H1 (cell line): ENCODE data around the gene TCF7L1. TPM values are rescaled to one million over a fixed set of nuclear protein-coding genes. Genes with fewer than 3 reads are reported as not detected.

Experiments used
- CTCF ChIA-PET: fragments of 300-600 bp; sonication (Branson Sonifier 250); formaldehyde crosslinking; loops from one replicate; lab custom pipeline; 2021; ENCODE audit not compliant: partially characterized antibody; lab: Charles Lee
- POLR2A ChIA-PET: fragments of 300-600 bp; sonication (Branson Sonifier 250); formaldehyde crosslinking; loops from one replicate; lab custom pipeline; 2021; ENCODE audit warnings: inconsistent platforms; ENCODE audit not compliant: partially characterized antibody; lab: Charles Lee
- DNase-seq, 2 experiments: peaks; one replicate each; pipeline versions ENCODE4 v3.0.0 to v3.0.0-alpha.2; 2010 to 2022; ENCODE audit warnings: low spot score in 2 of 2, low read depth in 1 of 2, mixed read lengths in 1 of 2
- FAIRE-seq: peaks from 2 replicates; lab custom pipeline; 2011; peaks lifted over from hg19 to GRCh38; lab: Jason Lieb, UNC
- H2AFZ ChIP-seq: 2 replicates; pipeline ENCODE4 v1.8.1; 2012; ENCODE audit warnings: low read length, inconsistent platforms
- H2AK5ac ChIP-seq: 2 replicates; pipeline ENCODE4 v1.6.1; 2013; ENCODE audit warnings: low read depth, low read length
- H2BK120ac ChIP-seq: replicated peaks from 2 replicates; pipeline ENCODE3; 2013; ENCODE audit warnings: low read depth, low read length, inconsistent platforms
- H2BK12ac ChIP-seq: 2 replicates; pipeline ENCODE4 v1.6.1; 2013; ENCODE audit warnings: low read depth, low read length
- H2BK15ac ChIP-seq: 2 replicates; pipeline ENCODE4 v1.6.1; 2013; ENCODE audit warnings: low read length
- H2BK20ac ChIP-seq: 2 replicates; pipeline ENCODE4 v1.6.1; 2013; ENCODE audit warnings: low read length
- H2BK5ac ChIP-seq: 2 replicates; pipeline ENCODE4 v1.6.1; 2013; ENCODE audit warnings: low read depth, low read length
- H3K14ac ChIP-seq: 2 replicates; pipeline ENCODE4 v1.6.1; 2013; ENCODE audit warnings: inconsistent platforms; ENCODE audit not compliant: insufficient read length
- H3K18ac ChIP-seq: 2 replicates; pipeline ENCODE4 v1.6.1; 2013; ENCODE audit warnings: low read length; ENCODE audit errors: extremely low read depth
- H3K23ac ChIP-seq: 2 replicates; pipeline ENCODE4 v1.6.1; 2013; ENCODE audit warnings: inconsistent platforms; ENCODE audit not compliant: insufficient read length
- H3K23me2 ChIP-seq: 2 replicates; pipeline ENCODE4 v1.6.1; 2013; ENCODE audit warnings: low read depth, low read length
- H3K27ac ChIP-seq: 2 replicates; pipeline ENCODE4 v1.6.1; 2011; ENCODE audit warnings: low read depth, low read length, inconsistent platforms
- H3K27me3 ChIP-seq, 4 experiments: replicated peaks in 1 of 4; 1 replicate in 1 of 4; 2 replicates in 3 of 4; pipeline versions ENCODE4 v1.6.1 to v1.8.1; 2011 to 2013; ENCODE audit warnings: low read length in 3 of 4, mild to moderate bottlenecking in 3 of 4, inconsistent platforms in 2 of 4, mixed read lengths in 2 of 4, moderate library complexity in 1 of 4; ENCODE audit not compliant: control insufficient read depth in 3 of 4, insufficient read depth in 3 of 4; ENCODE audit errors: extremely low read depth in 1 of 4
- H3K36me3 ChIP-seq, 4 experiments: 2 replicates each; pipeline versions ENCODE4 v1.6.1 to v1.8.1; 2011 to 2013; ENCODE audit warnings: mild to moderate bottlenecking in 4 of 4, low read length in 3 of 4, moderate library complexity in 2 of 4, control low read depth in 1 of 4, inconsistent platforms in 1 of 4; ENCODE audit not compliant: insufficient read depth in 4 of 4, control insufficient read depth in 2 of 4
- H3K4ac ChIP-seq: replicated peaks from 2 replicates; pipeline ENCODE3; 2013; ENCODE audit warnings: low read length, low read depth, mixed read lengths, inconsistent platforms; ENCODE audit not compliant: insufficient read length
- H3K4me1 ChIP-seq, 4 experiments: replicated peaks in 1 of 4; 1 replicate in 1 of 4; 2 replicates in 3 of 4; pipeline versions ENCODE4 v1.6.1 to v1.8.1; 2011 to 2013; ENCODE audit warnings: low read length in 3 of 4, inconsistent platforms in 2 of 4, mixed read lengths in 1 of 4; ENCODE audit not compliant: insufficient read depth in 4 of 4, control insufficient read depth in 3 of 4
- H3K4me2 ChIP-seq, 2 experiments: 2 replicates each; pipeline versions ENCODE4 v1.6.1 to v1.8.1; 2011 to 2013; ENCODE audit warnings: low read depth in 2 of 2, low read length in 2 of 2, control low read depth in 1 of 2, inconsistent platforms in 1 of 2, mild to moderate bottlenecking in 1 of 2; ENCODE audit not compliant: insufficient read depth in 1 of 2
- H3K4me3 ChIP-seq, 4 experiments: fragments of 200-600, 300-600 bp in 1 of 4; sonication (generic), shearing (Covaris generic), sonication (Bioruptor Twin) in 1 of 4; 2 replicates each; pipeline versions ENCODE4 v1.5.1 to v1.8.1; 2011 to 2016; ENCODE audit warnings: low read length in 4 of 4, low read depth in 3 of 4, control low read depth in 2 of 4, inconsistent platforms in 2 of 4, mild to moderate bottlenecking in 2 of 4, mixed read lengths in 1 of 4, moderate library complexity in 1 of 4; ENCODE audit not compliant: insufficient read depth in 2 of 4; ENCODE audit errors: extremely low read depth in 1 of 4
- H3K56ac ChIP-seq: replicated peaks from 2 replicates; pipeline ENCODE3; 2013; ENCODE audit warnings: low read depth, mild to moderate bottlenecking, mixed read lengths, low read length, inconsistent platforms; ENCODE audit not compliant: insufficient read length
- H3K79me1 ChIP-seq: 2 replicates; pipeline ENCODE4 v1.6.1; 2013; ENCODE audit warnings: low read depth, low read length, control low read depth
- H3K79me2 ChIP-seq, 2 experiments: 2 replicates each; pipeline versions ENCODE4 v1.6.1 to v1.8.1; 2012 to 2013; ENCODE audit warnings: low read length in 2 of 2, mild to moderate bottlenecking in 2 of 2, inconsistent platforms in 1 of 2; ENCODE audit not compliant: insufficient read depth in 2 of 2, control insufficient read depth in 1 of 2
- H3K9ac ChIP-seq, 4 experiments: replicated peaks in 1 of 4; 1 replicate in 1 of 4; 2 replicates in 3 of 4; pipeline versions ENCODE4 v1.6.1 to v1.8.1; 2011 to 2013; ENCODE audit warnings: low read depth in 3 of 4, low read length in 3 of 4, control low read depth in 2 of 4, mild to moderate bottlenecking in 2 of 4, moderate library complexity in 2 of 4, inconsistent platforms in 1 of 4; ENCODE audit errors: extremely low read depth in 1 of 4
- H3K9me3 ChIP-seq, 2 experiments: 2 replicates each; pipeline versions ENCODE4 v1.6.1 to v1.8.1; 2012 to 2013; ENCODE audit warnings: mild to moderate bottlenecking in 2 of 2, moderate library complexity in 2 of 2, control low read depth in 1 of 2, inconsistent platforms in 1 of 2, low read depth in 1 of 2, low read length in 1 of 2, mixed read lengths in 1 of 2; ENCODE audit not compliant: insufficient read depth in 2 of 2
- H4K20me1 ChIP-seq, 2 experiments: replicated peaks in 1 of 2; 2 replicates each; pipeline versions ENCODE3 to v1.8.1; 2011 to 2013; ENCODE audit warnings: inconsistent platforms in 2 of 2, low read length in 2 of 2, mild to moderate bottlenecking in 1 of 2; ENCODE audit not compliant: insufficient read depth in 2 of 2, control insufficient read depth in 1 of 2
- H4K5ac ChIP-seq: 2 replicates; pipeline ENCODE4 v1.6.1; 2013; ENCODE audit warnings: low read length, low read depth, mixed read lengths, inconsistent platforms; ENCODE audit not compliant: insufficient read length
- H4K8ac ChIP-seq: 2 replicates; pipeline ENCODE4 v1.8.0; 2013; ENCODE audit warnings: mild to moderate bottlenecking, moderate library complexity, low read length, inconsistent platforms; ENCODE audit not compliant: insufficient read depth; ENCODE audit errors: extremely low read depth
- H4K91ac ChIP-seq: replicated peaks from 2 replicates; pipeline ENCODE3; 2013; ENCODE audit warnings: low read length, mixed read lengths, inconsistent platforms; ENCODE audit not compliant: insufficient read length
- HDAC2 ChIP-seq, 2 experiments: fragments of 300-600 bp in 1 of 2; sonication (generic) in 1 of 2; IDR thresholded peaks; 2 replicates each; pipeline ENCODE4 v1.6.1; 2011 to 2012; ENCODE audit warnings: low read depth in 2 of 2, low read length in 2 of 2, mild to moderate bottlenecking in 2 of 2, moderate library complexity in 2 of 2, borderline replicate concordance in 1 of 2, inconsistent platforms in 1 of 2
- SIX5 ChIP-seq: IDR thresholded peaks from 2 replicates; pipeline ENCODE4 v1.6.1; 2011; ENCODE audit warnings: mild to moderate bottlenecking, low read depth, low read length
- WGBS, 2 experiments: shearing (Covaris generic) in 1 of 2; methylation state at CpG; one replicate each; pipeline versions ENCODE4 v1.1.6 to v1.1.7; 2013 to 2015; ENCODE audit warnings: low lambda C conversion rate in 2 of 2, mixed read lengths in 2 of 2, inconsistent platforms in 1 of 2, low coverage in 1 of 2, missing lambda C conversion rate in 1 of 2; ENCODE audit not compliant: insufficient replicate concordance in 2 of 2, insufficient coverage in 1 of 2, insufficient read length in 1 of 2; ENCODE audit errors: extremely low coverage in 1 of 2, missing lambda C conversion rate in 1 of 2; 5-methylcytosine and 5-hydroxymethylcytosine counted together
- polyA plus RNA-seq, 7 experiments: library from polyadenylated mRNA; depleted of rRNA in 3 of 7; stranded (reverse) in 5 of 7; unstranded in 2 of 7; fragments of >200 nt in 5 of 7; fragments of 200-250 nt in 2 of 7; gene quantifications; 1 replicate in 5 of 7; 2 replicates in 1 of 7; 4 replicates in 1 of 7; pipeline versions ENCODE4 v1.2.1 to v1.2.3, GENCODE V29; 2011 to 2013; ENCODE audit warnings: missing spikeins in 2 of 7, mixed read lengths in 2 of 7
- total RNA-seq: library from RNA; stranded (reverse); fragmentation: NEBNext Ultra II Directional; extraction: Animal tissue kit (Norgen Biotek cat#: 25700); gene quantifications from 2 replicates; pipeline ENCODE4 v1.2.1, GENCODE V29; 2021

The TCF7L1 gene
- total and polyA plus RNA-seq, 2 of the 8 experiments (the other 6 are each of a cell fraction or from before 2014, with no cell fraction given), result 27.5 to 108 TPM

DNA sequence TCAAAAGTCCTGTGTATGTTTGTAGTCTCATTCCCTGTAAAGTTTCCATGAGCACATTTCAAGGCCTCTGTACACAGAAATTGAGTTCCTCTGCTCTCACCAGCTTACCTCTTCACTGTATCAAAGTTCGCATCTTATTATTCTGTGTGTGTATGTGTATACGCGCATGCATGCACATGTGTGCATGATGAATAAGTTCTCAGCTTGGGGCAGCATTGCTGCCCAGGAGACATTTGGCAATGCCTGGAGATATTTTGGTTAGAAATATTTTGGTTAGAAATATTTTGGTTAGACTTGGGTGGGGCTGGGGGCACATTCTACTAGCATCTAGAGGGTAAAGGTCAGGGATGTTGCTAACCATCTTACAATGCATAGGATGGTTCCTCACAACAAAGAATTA, 23.4 kb downstream of the TCF7L1 start:
- Histone ChIP-seq H3K27me3 (no peaks in the 10 kb centered on the region), H3K79me2 (peaks cover 51 to 99% of the 10 kb centered on the region in 2 experiments), H2BK5ac (no peak overlapping the region), H2AFZ (no peak overlapping the region), H3K4me1 (peaks cover 5 to 22% (median 12%) of the 10 kb centered on the region in 4 experiments), H3K9me3 (no peaks in the 10 kb centered on the region), H2BK12ac (no peak overlapping the region), H4K8ac (no peak overlapping the region), H2BK20ac (no peak overlapping the region), H3K18ac (no peak overlapping the region), H4K20me1 (peaks cover 30 to 41% of the 10 kb centered on the region in 2 experiments), H2AK5ac (no peak overlapping the region), H3K4ac (no peak overlapping the region), H2BK120ac (no peak overlapping the region), H3K4me3 (no peak overlapping the region), H3K27ac (no peak overlapping the region), H3K56ac (no peak overlapping the region), H3K79me1 (peaks cover 25% of the 10 kb centered on the region), H4K5ac (no peak overlapping the region), H2BK15ac (no peak overlapping the region), H4K91ac (no peak overlapping the region), H3K23me2 (no peaks in the 10 kb centered on the region), H3K14ac (no peak overlapping the region), H3K36me3 (peaks cover 0 to 8% (median 0%) of the 10 kb centered on the region in 4 experiments; a peak in 2 of 8 replicates), H3K23ac (no peak overlapping the region), H3K4me2 (no peak overlapping the region), H3K9ac (no peak overlapping the region)
- ChIA-PET POLR2A (interaction anchor here (1.0 to 5.5 kb wide), 5 partner anchors 9 to 23 kb away, joined by 4 to 63 read pairs (median 8); partner anchors contain the start of gene TCF7L1), CTCF (interaction anchor here (0.7 to 3.9 kb wide), 14 partner anchors 10 to 129 kb away, joined by 3 to 18 read pairs (median 4); partner anchors contain the start of gene TCF7L1)
- FAIRE-seq, result no peak
- DNase-seq, result no peak
- WGBS, 2 experiments, result 96% methylated on average over 3 of the region's 3 CpGs; no CpG with 5 or more reads in 1 of the 2 experiments
- TF ChIP-seq HDAC2 (IDR thresholded peaks at IDR 0.05; ENCODE audit: borderline replicate concordance in 1 of 2, low read depth in 2 of 2, low read length in 2 of 2) (no peak), SIX5 (no peak)
